ENCODE data around the gene NRN1L.

Gene NRN1L

GRCh38 chr16:67935402-67936123 is 50.9 kb downstream of the NRN1L start:
- peak; percentile 89 to 93 for DNase-seq (ENCODE audit: low read depth in 2 of 2)
